Parathyroid adenoma (tissue), 2 donors: ENCODE results near the gene CBLL1.

Source experiments
- H2AFZ ChIP-seq: fragments of 300-600 bp; sonication (generic); one replicate; pipeline ENCODE4 v1.7.0; 2017; ENCODE audit warnings: antibody characterized with exemption, mild to moderate bottlenecking
- H3K27ac ChIP-seq: fragments of 300-600 bp; sonication (generic); one replicate; pipeline ENCODE4 v1.7.0; 2017
- H3K27me3 ChIP-seq: fragments of 300-600 bp; sonication (generic); one replicate; pipeline ENCODE4 v1.7.0; 2017; ENCODE audit warnings: low read length; ENCODE audit not compliant: control insufficient read depth, insufficient read depth
- H3K36me3 ChIP-seq: fragments of 300-600 bp; sonication (generic); one replicate; pipeline ENCODE4 v1.7.0; 2017; ENCODE audit warnings: low read length; ENCODE audit not compliant: control insufficient read depth, insufficient read depth
- H3K4me1 ChIP-seq: fragments of 300-600 bp; sonication (generic); one replicate; pipeline ENCODE4 v1.7.0; 2017; ENCODE audit warnings: control low read depth
- H3K4me2 ChIP-seq: fragments of 300-600 bp; sonication (generic); one replicate; pipeline ENCODE4 v1.7.0; 2017; ENCODE audit warnings: low read length
- H3K4me3 ChIP-seq: fragments of 300-600 bp; sonication (generic); one replicate; pipeline ENCODE4 v1.7.0; 2017; ENCODE audit warnings: low read depth, low read length
- H3K79me2 ChIP-seq: fragments of 300-600 bp; sonication (generic); one replicate; pipeline ENCODE4 v1.7.0; 2017; ENCODE audit warnings: control low read depth
- H3K9ac ChIP-seq: fragments of 300-600 bp; sonication (generic); one replicate; pipeline ENCODE4 v1.7.0; 2017; ENCODE audit warnings: mild to moderate bottlenecking
- H3K9me3 ChIP-seq: fragments of 300-600 bp; sonication (generic); one replicate; pipeline ENCODE4 v1.7.0; 2017; ENCODE audit warnings: low read length; ENCODE audit not compliant: control insufficient read depth
- TF ChIP-seq, protein P1 (sequence below): fragments of 300-600 bp; sonication (generic); IDR thresholded peaks from one replicate; pipeline ENCODE4 v1.7.0; 2017; ENCODE audit warnings: antibody characterized with exemption, mild to moderate bottlenecking
- donor health status: primary hyperparathyroidism.

The CBLL1 gene

DNA sequence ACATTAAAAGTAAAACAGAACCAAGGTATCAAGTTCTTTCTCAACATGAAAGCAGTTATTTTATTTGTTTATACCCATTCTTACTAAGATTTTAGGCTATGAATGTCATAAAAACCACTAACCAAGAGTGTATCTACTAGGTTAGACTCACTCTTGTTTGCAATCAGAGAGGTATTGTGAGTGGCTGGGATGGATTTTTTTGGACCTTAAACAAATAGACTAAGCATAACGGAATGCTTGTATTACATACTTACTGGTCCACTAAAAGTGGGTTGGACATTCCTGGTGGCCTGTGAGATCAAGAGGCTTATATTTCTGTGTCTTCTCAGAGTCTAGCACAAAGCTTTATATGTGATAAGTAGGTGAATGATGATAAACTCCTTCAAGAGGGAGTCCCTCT, 32.6 kb upstream of the CBLL1 start:
- peaks cover 7% of the 10 kb centered on the region for H3K4me1 ChIP-seq
- H3K4me2 ChIP-seq: no peak overlapping the region
- no peak overlapping the region for H3K27ac ChIP-seq
- H3K9me3 ChIP-seq: no peaks in the 10 kb centered on the region
- H3K79me2 ChIP-seq: no peaks in the 10 kb centered on the region
- TF ChIP-seq, protein P1, sequence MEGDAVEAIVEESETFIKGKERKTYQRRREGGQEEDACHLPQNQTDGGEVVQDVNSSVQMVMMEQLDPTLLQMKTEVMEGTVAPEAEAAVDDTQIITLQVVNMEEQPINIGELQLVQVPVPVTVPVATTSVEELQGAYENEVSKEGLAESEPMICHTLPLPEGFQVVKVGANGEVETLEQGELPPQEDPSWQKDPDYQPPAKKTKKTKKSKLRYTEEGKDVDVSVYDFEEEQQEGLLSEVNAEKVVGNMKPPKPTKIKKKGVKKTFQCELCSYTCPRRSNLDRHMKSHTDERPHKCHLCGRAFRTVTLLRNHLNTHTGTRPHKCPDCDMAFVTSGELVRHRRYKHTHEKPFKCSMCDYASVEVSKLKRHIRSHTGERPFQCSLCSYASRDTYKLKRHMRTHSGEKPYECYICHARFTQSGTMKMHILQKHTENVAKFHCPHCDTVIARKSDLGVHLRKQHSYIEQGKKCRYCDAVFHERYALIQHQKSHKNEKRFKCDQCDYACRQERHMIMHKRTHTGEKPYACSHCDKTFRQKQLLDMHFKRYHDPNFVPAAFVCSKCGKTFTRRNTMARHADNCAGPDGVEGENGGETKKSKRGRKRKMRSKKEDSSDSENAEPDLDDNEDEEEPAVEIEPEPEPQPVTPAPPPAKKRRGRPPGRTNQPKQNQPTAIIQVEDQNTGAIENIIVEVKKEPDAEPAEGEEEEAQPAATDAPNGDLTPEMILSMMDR: no peak
- H3K4me3 ChIP-seq: no peak overlapping the region
- H3K36me3 ChIP-seq: no peaks in the 10 kb centered on the region
- H3K9ac ChIP-seq: no peak overlapping the region
- no peaks in the 10 kb centered on the region for H3K27me3 ChIP-seq
- H2AFZ ChIP-seq: no peak overlapping the region

DNA sequence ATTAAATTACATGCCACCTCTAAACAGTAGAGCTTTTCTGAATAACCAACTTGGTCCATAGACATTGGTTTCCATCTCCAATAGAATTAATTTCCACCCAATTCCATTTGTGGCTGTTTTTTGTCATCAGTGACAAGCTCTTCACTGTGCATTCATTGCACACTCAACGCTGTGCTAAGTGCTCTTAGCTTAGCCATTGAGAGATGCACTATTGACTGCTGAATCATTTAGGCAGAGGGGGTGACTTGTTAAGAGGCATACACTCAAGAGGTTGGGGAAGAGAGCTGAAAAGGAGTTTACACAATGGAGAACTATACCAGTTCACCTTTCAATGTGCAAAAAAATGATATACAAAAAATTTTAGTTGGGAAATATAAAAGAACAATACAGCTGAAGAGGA, 31.9 kb upstream of the CBLL1 start:
- Histone ChIP-seq H3K36me3 (no peaks in the 10 kb centered on the region), H3K4me3 (no peak overlapping the region)

DNA sequence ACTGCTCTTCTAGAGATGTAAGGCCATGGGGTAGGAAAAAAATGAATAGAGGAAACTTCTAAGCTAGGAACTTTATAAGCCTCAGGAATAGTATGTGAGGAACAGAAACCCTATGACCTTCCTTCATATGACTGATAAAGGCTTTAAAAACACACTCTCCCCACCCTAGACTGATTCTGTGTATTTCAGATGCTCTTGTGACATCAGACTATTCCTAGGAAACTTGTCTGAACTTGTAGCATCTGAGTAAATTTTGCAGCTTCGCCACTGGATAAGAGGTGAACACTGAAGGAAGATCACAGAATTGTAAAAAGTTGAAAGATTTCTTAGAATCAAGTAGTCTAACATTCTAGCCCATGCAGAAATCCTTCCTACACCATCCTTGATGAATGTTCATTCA, 31.0 kb upstream of the CBLL1 start:
- Histone ChIP-seq H3K4me2 (no peak overlapping the region), H3K36me3 (no peaks in the 10 kb centered on the region), H3K79me2 (no peaks in the 10 kb centered on the region), H3K27me3 (no peaks in the 10 kb centered on the region), H3K27ac (no peak overlapping the region), H3K4me3 (no peak overlapping the region), H3K4me1 (peaks cover 7% of the 10 kb centered on the region), H3K9ac (no peak overlapping the region), H3K9me3 (no peaks in the 10 kb centered on the region), H2AFZ (no peak overlapping the region)
- TF ChIP-seq, protein P1: no peak

More for the DNA sequence above, 31.9 kb upstream of the CBLL1 start:
- no peak overlapping the region for H3K27ac ChIP-seq
- no peak overlapping the region for H3K4me2 ChIP-seq
- H3K4me1 ChIP-seq: peaks cover 7% of the 10 kb centered on the region
- no peaks in the 10 kb centered on the region for H3K27me3 ChIP-seq
- H2AFZ ChIP-seq: no peak overlapping the region
- H3K79me2 ChIP-seq: no peaks in the 10 kb centered on the region
- H3K9me3 ChIP-seq: no peaks in the 10 kb centered on the region
- no peak overlapping the region for H3K9ac ChIP-seq
- TF ChIP-seq, protein P1: no peak

DNA sequence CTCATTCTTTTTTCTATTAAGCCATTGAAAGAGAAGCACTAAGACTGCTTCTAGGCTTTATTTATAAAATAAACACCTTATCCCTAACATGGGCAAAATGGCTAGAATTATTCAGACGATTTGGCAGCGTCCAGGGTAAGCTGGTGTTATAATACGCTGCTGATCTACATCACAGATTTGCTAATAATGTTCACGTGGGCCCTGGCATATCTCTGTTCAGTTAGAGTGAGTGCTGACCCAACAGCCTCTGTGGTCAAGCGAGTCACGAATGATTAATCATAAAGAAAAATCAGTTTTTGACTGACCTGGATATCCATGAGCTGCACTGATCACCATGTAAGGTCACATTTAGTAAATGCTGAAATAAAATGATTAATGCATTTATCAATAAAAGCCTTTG, 28.4 kb upstream of the CBLL1 start:
- H3K9ac ChIP-seq: no peak overlapping the region
- no peak overlapping the region for H3K4me3 ChIP-seq
- H2AFZ ChIP-seq: peak overlapping the region; percentile 18
- no peaks in the 10 kb centered on the region for H3K36me3 ChIP-seq
- no peaks in the 10 kb centered on the region for H3K9me3 ChIP-seq
- no peaks in the 10 kb centered on the region for H3K27me3 ChIP-seq
- no peak overlapping the region for H3K27ac ChIP-seq
- TF ChIP-seq, protein P1: no peak
- peaks cover 7% of the 10 kb centered on the region for H3K4me1 ChIP-seq
- H3K4me2 ChIP-seq: no peak overlapping the region
- H3K79me2 ChIP-seq: no peaks in the 10 kb centered on the region

DNA sequence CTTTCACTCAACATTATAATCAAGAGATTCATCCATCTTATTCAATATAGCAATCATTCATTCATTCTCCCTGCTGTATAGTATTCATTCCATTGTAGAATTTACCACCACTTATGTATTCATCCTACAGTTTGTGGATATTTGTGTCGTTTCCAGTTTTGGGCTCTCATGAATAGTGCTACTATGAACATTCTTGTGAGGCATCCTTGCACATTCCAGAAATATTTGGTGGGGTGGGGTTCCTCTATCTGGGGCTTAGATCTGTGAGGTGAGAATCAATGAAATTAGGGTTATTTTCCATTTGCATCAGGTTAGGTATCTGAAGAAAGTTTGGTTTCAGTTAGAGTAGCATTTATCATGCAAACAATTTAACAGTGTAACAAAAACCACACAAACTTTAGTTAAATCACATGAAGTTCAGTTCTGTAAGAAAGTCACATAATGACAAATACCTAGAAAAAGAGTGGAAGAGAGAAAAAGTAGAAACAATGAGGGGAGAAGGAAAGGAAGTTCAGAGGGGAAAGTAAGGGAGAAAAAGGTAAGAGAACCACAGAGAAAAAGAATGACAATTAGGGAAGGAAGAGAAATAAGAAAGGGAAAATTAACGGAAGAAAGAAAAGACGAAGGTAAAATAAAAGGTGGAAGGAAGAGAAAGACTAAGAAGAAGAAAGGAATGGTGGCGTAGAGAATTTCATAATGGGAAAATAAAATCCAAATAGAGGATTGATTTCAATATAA, 25.3 kb upstream of the CBLL1 start:
- TF ChIP-seq, protein P1: no peak
- no peak overlapping the region for H3K4me2 ChIP-seq
- H3K9me3 ChIP-seq: no peaks in the 10 kb centered on the region
- H3K79me2 ChIP-seq: no peaks in the 10 kb centered on the region
- H3K4me3 ChIP-seq: no peak overlapping the region
- H3K4me1 ChIP-seq: peaks cover 8% of the 10 kb centered on the region
- no peak overlapping the region for H3K27ac ChIP-seq
- no peaks in the 10 kb centered on the region for H3K36me3 ChIP-seq
- H3K27me3 ChIP-seq: no peaks in the 10 kb centered on the region
- no peak overlapping the region for H2AFZ ChIP-seq
- H3K9ac ChIP-seq: no peak overlapping the region
